Transverse colon (tissue), 3 donors: ENCODE data around the gene FIGN.

Experiments used
- POLR2A ChIP-seq: fragments of 450-650 bp; IDR thresholded peaks from one replicate; pipeline ENCODE4 v1.6.1; 2016; ENCODE audit warnings: antibody characterized with exemption, mild to moderate bottlenecking, moderate library complexity
- TF ChIP-seq, protein P1 (sequence below), 5 experiments: fragments of 200-600 bp in 3 of 5; fragments of 450-650 bp in 2 of 5; sonication (generic) in 3 of 5; IDR thresholded peaks; 1 replicate in 2 of 5; 2 replicates in 3 of 5; pipeline ENCODE4 v1.5.1; 2016 to 2017; ENCODE audit warnings: antibody characterized with exemption in 5 of 5, inconsistent platforms in 3 of 5, mild to moderate bottlenecking in 2 of 5, moderate library complexity in 1 of 5

GRCh38 chr2:163733956-163734355, 1.9 kb downstream of the FIGN start:
- TF ChIP-seq, protein P1, sequence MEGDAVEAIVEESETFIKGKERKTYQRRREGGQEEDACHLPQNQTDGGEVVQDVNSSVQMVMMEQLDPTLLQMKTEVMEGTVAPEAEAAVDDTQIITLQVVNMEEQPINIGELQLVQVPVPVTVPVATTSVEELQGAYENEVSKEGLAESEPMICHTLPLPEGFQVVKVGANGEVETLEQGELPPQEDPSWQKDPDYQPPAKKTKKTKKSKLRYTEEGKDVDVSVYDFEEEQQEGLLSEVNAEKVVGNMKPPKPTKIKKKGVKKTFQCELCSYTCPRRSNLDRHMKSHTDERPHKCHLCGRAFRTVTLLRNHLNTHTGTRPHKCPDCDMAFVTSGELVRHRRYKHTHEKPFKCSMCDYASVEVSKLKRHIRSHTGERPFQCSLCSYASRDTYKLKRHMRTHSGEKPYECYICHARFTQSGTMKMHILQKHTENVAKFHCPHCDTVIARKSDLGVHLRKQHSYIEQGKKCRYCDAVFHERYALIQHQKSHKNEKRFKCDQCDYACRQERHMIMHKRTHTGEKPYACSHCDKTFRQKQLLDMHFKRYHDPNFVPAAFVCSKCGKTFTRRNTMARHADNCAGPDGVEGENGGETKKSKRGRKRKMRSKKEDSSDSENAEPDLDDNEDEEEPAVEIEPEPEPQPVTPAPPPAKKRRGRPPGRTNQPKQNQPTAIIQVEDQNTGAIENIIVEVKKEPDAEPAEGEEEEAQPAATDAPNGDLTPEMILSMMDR (IDR thresholded peaks at IDR 0.05) = no peak
- TF ChIP-seq POLR2A = no peak
